ENCODE data around the gene IFNA7. TPM values are rescaled to one million over a fixed set of nuclear protein-coding genes. Genes with fewer than 3 reads are reported as not detected.
A peak's percentile ranks its signal among the peaks of the same experiment; 100 is the strongest.
"Not testable (repeated sequence)": the region's sequence is repeated elsewhere in the genome, so short reads cannot be mapped to it uniquely, and the experiment has no call there.

The IFNA7 gene
- total RNA-seq, 4 donors from 2014 or later = not detected

DNA sequence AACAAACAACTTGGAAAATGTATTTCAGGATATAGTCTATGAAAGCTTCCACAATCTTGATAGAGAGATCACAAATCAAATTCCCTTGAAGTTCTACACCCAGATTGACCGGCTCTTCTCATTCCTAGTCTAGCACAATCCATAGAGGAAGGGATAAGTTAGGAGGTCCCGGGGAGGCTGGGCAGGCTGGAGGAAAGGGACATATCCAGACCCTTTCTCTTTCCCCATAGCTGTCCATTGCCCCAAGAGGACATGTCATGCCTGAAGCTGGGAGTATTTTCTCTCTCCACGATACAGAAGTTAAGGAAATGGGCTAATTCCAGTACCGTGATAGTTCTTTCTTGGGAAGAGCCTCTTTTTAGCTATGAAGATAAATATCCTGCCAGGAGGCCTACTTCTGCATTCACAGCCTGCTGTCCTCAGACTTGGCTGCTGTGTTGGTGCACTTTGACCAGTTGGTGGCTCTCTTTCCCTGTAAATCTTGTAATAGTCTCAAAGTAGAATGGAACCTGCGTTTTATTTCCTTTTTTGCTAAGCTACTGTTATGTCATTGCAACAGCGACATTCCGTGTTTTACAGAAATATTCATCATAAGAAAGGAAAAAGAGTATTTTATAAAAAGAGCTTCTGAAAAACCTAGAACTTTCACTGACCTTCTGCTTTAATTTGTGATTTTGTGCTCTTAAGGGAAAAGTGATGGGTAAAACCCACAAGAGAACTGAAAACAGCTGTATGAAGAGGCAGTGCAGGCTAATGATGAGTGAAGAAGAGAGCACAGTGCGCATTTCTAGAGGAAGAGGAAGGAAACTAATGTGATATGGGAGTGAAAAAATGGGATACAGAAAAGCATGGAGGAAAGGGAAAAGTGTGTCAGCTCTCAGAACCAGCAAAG lies 33.7 kb upstream of the IFNA7 start:
- H3K4me3 ChIP-seq (replicated peaks in 1 of 3); H3K4me1 ChIP-seq; H3K27ac ChIP-seq; H3K27me3 ChIP-seq; H3K9me3 ChIP-seq; intact Hi-C loops (cut with DNase I); H3K36me3 ChIP-seq: not testable (repeated sequence)
- DNase-seq = peak; percentile 18 to 34
- TF ChIP-seq, protein P1, sequence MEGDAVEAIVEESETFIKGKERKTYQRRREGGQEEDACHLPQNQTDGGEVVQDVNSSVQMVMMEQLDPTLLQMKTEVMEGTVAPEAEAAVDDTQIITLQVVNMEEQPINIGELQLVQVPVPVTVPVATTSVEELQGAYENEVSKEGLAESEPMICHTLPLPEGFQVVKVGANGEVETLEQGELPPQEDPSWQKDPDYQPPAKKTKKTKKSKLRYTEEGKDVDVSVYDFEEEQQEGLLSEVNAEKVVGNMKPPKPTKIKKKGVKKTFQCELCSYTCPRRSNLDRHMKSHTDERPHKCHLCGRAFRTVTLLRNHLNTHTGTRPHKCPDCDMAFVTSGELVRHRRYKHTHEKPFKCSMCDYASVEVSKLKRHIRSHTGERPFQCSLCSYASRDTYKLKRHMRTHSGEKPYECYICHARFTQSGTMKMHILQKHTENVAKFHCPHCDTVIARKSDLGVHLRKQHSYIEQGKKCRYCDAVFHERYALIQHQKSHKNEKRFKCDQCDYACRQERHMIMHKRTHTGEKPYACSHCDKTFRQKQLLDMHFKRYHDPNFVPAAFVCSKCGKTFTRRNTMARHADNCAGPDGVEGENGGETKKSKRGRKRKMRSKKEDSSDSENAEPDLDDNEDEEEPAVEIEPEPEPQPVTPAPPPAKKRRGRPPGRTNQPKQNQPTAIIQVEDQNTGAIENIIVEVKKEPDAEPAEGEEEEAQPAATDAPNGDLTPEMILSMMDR (IDR thresholded peaks at IDR 0.05) = peak in 5 of 6 experiments; percentile 11 to 52 (median 44)
- WGBS, 2 donors = 38 to 45% methylated on average over 8 of the region's 8 CpGs

DNA sequence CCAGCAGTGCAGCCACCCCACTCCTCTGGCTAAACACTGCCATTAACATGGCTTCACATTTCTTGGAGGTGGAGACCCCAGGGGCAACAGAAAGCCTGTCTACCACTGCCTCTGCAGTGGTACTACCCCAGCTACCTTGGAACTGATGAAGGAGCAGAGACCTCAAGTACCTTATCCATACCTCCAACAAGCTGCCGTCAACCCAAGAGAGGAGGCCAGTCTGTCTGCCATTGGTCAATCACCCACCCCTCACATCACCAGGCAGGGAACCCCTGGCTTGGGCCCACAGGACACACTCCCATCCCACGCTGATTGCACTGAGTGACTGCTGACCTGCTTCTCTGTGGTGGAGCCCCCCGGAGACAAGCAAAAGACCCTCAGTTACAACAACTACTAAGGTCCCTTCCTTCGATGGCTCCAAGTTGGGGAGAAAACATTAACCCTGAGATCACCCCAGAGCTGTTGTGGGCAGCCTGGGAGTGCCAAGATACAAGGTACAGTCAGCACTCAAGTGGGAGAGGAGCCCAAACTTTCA lies 32.2 kb upstream of the IFNA7 start:
- H3K4me3 ChIP-seq (replicated peaks in 1 of 3) = no peak overlapping the region
- no peak overlapping the region for H3K27ac ChIP-seq
- intact Hi-C loops (cut with DNase I) = no loop called here
- no peaks in the 10 kb centered on the region for H3K36me3 ChIP-seq
- 75 to 86% methylated on average over 4 of the region's 4 CpGs for WGBS, 2 donors
- H3K9me3 ChIP-seq = no peaks in the 10 kb centered on the region
- H3K4me1 ChIP-seq = no peaks in the 10 kb centered on the region
- TF ChIP-seq, protein P1 (IDR thresholded peaks at IDR 0.05) = no peak
- no peak for TF ChIP-seq POLR2A (IDR thresholded peaks at IDR 0.05)
- H3K27me3 ChIP-seq = no peaks in the 10 kb centered on the region
- DNase-seq = no peak

- no peak for TF ChIP-seq POLR2A (IDR thresholded peaks at IDR 0.05)
- TF ChIP-seq, protein P1 (IDR thresholded peaks at IDR 0.05) = no peak
- no peaks in the 10 kb centered on the region for H3K9me3 ChIP-seq
- intact Hi-C loops (cut with DNase I) = no loop called here
- WGBS, 2 donors = 96% methylated on average over 2 of the region's 2 CpGs; no CpG with 5 or more reads in 1 of the 2 donors
- no peaks in the 10 kb centered on the region for H3K27me3 ChIP-seq
- H3K36me3 ChIP-seq = no peaks in the 10 kb centered on the region
- DNase-seq = no peak
- H3K27ac ChIP-seq = no peak overlapping the region
- no peaks in the 10 kb centered on the region for H3K4me1 ChIP-seq
- no peak overlapping the region for H3K4me3 ChIP-seq (replicated peaks in 1 of 3)
Measured at GRCh38 chr9:21233258-21233657, 31.3 kb upstream of the IFNA7 start.

GRCh38 chr9:21228122-21228521 lies 26.1 kb upstream of the IFNA7 start, which contains the start of gene IFNA17:
Gene IFNA17, minus strand, starts transcription at chr9:21228222. Its CDS starts 49 bp downstream, at chr9:21228173.
- Histone ChIP-seq H3K27ac (no peak within 1 kb of the TSS), H3K36me3 (no peaks in the 10 kb centered on the region), H3K27me3 (no peaks in the 10 kb centered on the region), H3K4me3 (replicated peaks in 1 of 3) (no peak within 1 kb of the TSS), H3K4me1 (no peaks in the 10 kb centered on the region), H3K9me3 (no peaks in the 10 kb centered on the region)
- intact Hi-C loops (cut with DNase I) = no loop called here
- no peak for DNase-seq
- WGBS, 2 donors = 88 to 93% methylated on average over 2 of the region's 2 CpGs
- no peak for TF ChIP-seq POLR2A (IDR thresholded peaks at IDR 0.05)
- TF ChIP-seq, protein P1 (IDR thresholded peaks at IDR 0.05) = no peak

DNA sequence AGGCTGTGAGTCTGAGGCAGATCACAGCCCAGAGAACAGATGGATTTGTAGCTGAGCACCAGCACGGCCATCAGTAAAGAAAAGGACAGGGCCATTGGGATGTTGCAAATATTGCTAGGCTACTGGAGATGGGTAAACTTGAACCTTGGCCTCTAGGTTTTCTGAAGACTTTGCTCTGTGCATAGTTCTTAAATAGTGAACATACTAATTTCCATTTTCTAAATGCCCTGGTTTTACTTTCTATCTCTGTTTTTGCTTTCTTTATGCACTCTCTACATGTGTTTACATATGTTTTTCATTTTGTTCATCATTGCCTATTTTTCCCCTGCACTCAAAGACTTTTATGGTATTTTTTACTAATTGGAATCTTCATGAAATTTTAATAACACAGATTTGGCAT lies 15.2 kb upstream of the IFNA7 start, which contains the start of gene IFNA16:
Gene IFNA16 (minus strand): TSS at position 101 of the 400 bp plus-strand sequence. CDS start 6 bp downstream, at position 95.
- H3K4me3 ChIP-seq (replicated peaks in 1 of 3); H3K27me3 ChIP-seq; H3K9me3 ChIP-seq; H3K36me3 ChIP-seq; DNase-seq; H3K4me1 ChIP-seq; H3K27ac ChIP-seq; intact Hi-C loops (cut with DNase I): not testable (repeated sequence)
- WGBS, 2 donors = 100% methylated on average over 1 of the region's 1 CpG
